ENCODE results near the gene IP6K2. TPM values are rescaled to one million over a fixed set of nuclear protein-coding genes. Genes with fewer than 3 reads are reported as not detected.

Gene IP6K2
- total RNA-seq, 1 donor from 2014 or later, result 58.4 TPM

DNA sequence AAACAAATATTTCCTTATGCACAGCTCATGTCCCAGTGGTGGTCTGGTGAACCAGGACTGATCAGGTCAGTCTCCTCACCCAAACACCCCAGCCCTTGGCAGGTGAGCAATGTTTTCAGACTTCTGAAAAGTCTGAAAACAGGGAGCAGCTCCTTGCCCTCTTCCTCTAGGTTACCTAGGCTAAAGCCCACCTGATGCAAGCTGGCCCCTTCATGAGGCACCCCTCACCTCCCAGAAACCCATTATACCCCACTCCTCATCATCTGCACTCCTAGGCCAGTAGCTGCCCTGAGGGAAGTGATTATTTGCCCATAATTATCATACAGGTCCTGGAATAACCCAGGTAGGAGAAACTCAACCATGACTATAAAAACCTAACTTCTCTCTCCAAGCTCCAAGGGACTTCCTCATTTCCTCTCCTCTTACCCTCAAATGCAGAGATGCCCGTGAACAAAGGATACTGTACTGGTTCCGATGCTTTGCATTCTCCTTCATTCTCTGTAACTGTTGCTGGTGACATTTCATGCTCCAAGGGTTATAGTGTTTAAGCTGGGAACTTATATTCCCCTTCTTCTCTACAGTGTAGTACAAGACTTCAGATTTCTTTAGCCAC, 26.1 kb downstream of the IP6K2 start:
- H3K27me3 Mint-ChIP-seq, result no peaks in the 10 kb centered on the region
- peaks cover 49% of the 10 kb centered on the region for H3K36me3 Mint-ChIP-seq (ENCODE audit: low read depth)
- peaks cover 9% of the 10 kb centered on the region for H3K4me1 Mint-ChIP-seq
- H3K9me3 Mint-ChIP-seq, result no peaks in the 10 kb centered on the region
- no peak for DNase-seq
- H3K27ac Mint-ChIP-seq, result no peak overlapping the region
- intact Hi-C loops (cut with micrococcal nuclease), result no loop called here
- no peak overlapping the region for H3K4me3 Mint-ChIP-seq

- H3K9me3 Mint-ChIP-seq, result no peaks in the 10 kb centered on the region
- intact Hi-C loops (cut with micrococcal nuclease), result no loop called here
- H3K27me3 Mint-ChIP-seq, result no peaks in the 10 kb centered on the region
- no peak for DNase-seq
- H3K27ac Mint-ChIP-seq, result no peak overlapping the region
- peaks cover 15% of the 10 kb centered on the region for H3K4me1 Mint-ChIP-seq
- peaks cover 41% of the 10 kb centered on the region for H3K36me3 Mint-ChIP-seq (ENCODE audit: low read depth)
- H3K4me3 Mint-ChIP-seq, result no peak overlapping the region
Measured at GRCh38 chr3:48689384-48689783, 27.6 kb downstream of the IP6K2 start.

- H3K27me3 Mint-ChIP-seq, result no peaks in the 10 kb centered on the region
- no peak overlapping the region for H3K27ac Mint-ChIP-seq
- H3K36me3 Mint-ChIP-seq (ENCODE audit: low read depth), result peaks cover 43% of the 10 kb centered on the region
- intact Hi-C loops (cut with micrococcal nuclease), result no loop called here
- peaks cover 19% of the 10 kb centered on the region for H3K4me1 Mint-ChIP-seq
- no peaks in the 10 kb centered on the region for H3K9me3 Mint-ChIP-seq
- no peak for DNase-seq
- H3K4me3 Mint-ChIP-seq, result no peak overlapping the region
Measured at GRCh38 chr3:48688737-48689075, 28.3 kb downstream of the IP6K2 start.

DNA sequence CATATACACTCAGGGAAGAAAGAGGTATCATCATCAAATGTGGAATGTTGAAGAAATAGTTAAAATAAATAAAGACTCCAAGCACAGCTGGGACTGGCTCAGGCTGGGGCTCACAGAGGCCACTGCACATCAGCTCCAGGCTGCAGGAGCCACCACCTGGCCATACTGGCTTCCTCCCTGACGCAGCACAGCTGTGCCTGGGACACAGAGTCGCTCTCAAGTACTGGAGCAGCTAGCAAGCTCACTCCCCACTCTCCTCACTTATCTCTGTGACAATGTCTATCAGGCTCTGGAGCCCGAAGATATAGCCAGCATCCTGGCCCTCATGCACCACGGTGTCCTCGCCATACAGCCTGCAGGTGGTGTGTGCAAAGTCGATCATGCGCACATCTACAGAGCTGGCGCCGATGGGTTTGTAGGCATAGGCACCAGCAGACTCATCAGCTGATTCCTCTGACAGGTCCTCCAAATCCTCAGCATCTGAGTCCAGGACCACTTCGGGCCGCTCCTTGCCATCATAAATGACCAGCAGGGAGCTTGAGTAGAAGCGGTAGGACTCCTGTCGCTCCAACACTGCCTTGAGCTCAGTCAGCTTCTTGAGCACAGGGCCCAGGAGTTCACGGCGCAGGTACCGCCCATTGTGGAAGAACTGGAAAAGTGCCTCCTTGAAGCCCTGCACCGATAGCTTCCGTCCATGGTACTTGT, 28.8 kb downstream of the IP6K2 start:
- no peak for DNase-seq
- peaks cover 21% of the 10 kb centered on the region for H3K4me1 Mint-ChIP-seq
- H3K36me3 Mint-ChIP-seq (ENCODE audit: low read depth), result peaks cover 42% of the 10 kb centered on the region
- H3K9me3 Mint-ChIP-seq, result no peaks in the 10 kb centered on the region
- no peak overlapping the region for H3K4me3 Mint-ChIP-seq
- H3K27ac Mint-ChIP-seq, result no peak overlapping the region
- no peaks in the 10 kb centered on the region for H3K27me3 Mint-ChIP-seq
- intact Hi-C loops (cut with micrococcal nuclease), result no loop called here

- DNase-seq, result no peak
- Mint-ChIP-seq H3K36me3 (ENCODE audit: low read depth) (peaks cover 40% of the 10 kb centered on the region), H3K27ac (no peak overlapping the region), H3K27me3 (no peaks in the 10 kb centered on the region), H3K9me3 (no peaks in the 10 kb centered on the region), H3K4me1 (peaks cover 21% of the 10 kb centered on the region), H3K4me3 (no peak overlapping the region)
- intact Hi-C loops (cut with micrococcal nuclease), result no loop called here
Measured at GRCh38 chr3:48687220-48687678, 29.8 kb downstream of the IP6K2 start.

GRCh38 chr3:48686538-48687219, 30.3 kb downstream of the IP6K2 start:
- Mint-ChIP-seq H3K27me3 (no peaks in the 10 kb centered on the region), H3K27ac (peak overlapping the region; percentile 78), H3K9me3 (no peaks in the 10 kb centered on the region), H3K4me1 (peaks cover 21% of the 10 kb centered on the region), H3K36me3 (ENCODE audit: low read depth) (peaks cover 42% of the 10 kb centered on the region), H3K4me3 (peak overlapping the region; percentile 94)
- DNase-seq, result no peak
- intact Hi-C loops (cut with micrococcal nuclease), result no loop called here

- Mint-ChIP-seq H3K27me3 (no peaks in the 10 kb centered on the region), H3K36me3 (ENCODE audit: low read depth) (peaks cover 43% of the 10 kb centered on the region), H3K4me3 (peak within 1 kb of the TSS; percentile 94), H3K27ac (peak within 1 kb of the TSS; percentile 93), H3K4me1 (peaks cover 23% of the 10 kb centered on the region), H3K9me3 (no peaks in the 10 kb centered on the region)
- intact Hi-C loops (cut with micrococcal nuclease), result no loop called here
- peak; percentile 96 for DNase-seq
Measured at GRCh38 chr3:48685603-48686511, 31.2 kb downstream of the IP6K2 start, which contains the start of gene NCKIPSD. Gene NCKIPSD, minus strand, starts transcription at chr3:48685915. Its CDS starts 108 bp downstream, at chr3:48685807.

- intact Hi-C loops (cut with micrococcal nuclease), result no loop called here
- Mint-ChIP-seq H3K9me3 (no peaks in the 10 kb centered on the region), H3K36me3 (ENCODE audit: low read depth) (peaks cover 48% of the 10 kb centered on the region), H3K4me3 (peak overlapping the region; percentile 94), H3K27me3 (no peaks in the 10 kb centered on the region), H3K4me1 (peaks cover 29% of the 10 kb centered on the region), H3K27ac (peak overlapping the region; percentile 85)
- no peak for DNase-seq
Measured at GRCh38 chr3:48685293-48685602, 31.8 kb downstream of the IP6K2 start.

- peak; percentile 68 for DNase-seq
- peak overlapping the region; percentile 94 for H3K4me3 Mint-ChIP-seq
- intact Hi-C loops (cut with micrococcal nuclease), result no loop called here
Measured at GRCh38 chr3:48684480-48685143, 32.4 kb downstream of the IP6K2 start.

GRCh38 chr3:48684054-48684349, 33.0 kb downstream of the IP6K2 start:
- Mint-ChIP-seq H3K27ac (peak overlapping the region; percentile 36), H3K9me3 (no peaks in the 10 kb centered on the region), H3K4me1 (peaks cover 29% of the 10 kb centered on the region), H3K4me3 (peak overlapping the region; percentile 94), H3K36me3 (ENCODE audit: low read depth) (peaks cover 50% of the 10 kb centered on the region), H3K27me3 (no peaks in the 10 kb centered on the region)
- intact Hi-C loops (cut with micrococcal nuclease), result no loop called here
- no peak for DNase-seq

More at GRCh38 chr3:48684480-48685143, 32.4 kb downstream of the IP6K2 start:
- Mint-ChIP-seq H3K27me3 (no peaks in the 10 kb centered on the region), H3K4me1 (peaks cover 29% of the 10 kb centered on the region), H3K36me3 (ENCODE audit: low read depth) (peaks cover 49% of the 10 kb centered on the region), H3K27ac (peak overlapping the region; percentile 93), H3K9me3 (no peaks in the 10 kb centered on the region)

DNA sequence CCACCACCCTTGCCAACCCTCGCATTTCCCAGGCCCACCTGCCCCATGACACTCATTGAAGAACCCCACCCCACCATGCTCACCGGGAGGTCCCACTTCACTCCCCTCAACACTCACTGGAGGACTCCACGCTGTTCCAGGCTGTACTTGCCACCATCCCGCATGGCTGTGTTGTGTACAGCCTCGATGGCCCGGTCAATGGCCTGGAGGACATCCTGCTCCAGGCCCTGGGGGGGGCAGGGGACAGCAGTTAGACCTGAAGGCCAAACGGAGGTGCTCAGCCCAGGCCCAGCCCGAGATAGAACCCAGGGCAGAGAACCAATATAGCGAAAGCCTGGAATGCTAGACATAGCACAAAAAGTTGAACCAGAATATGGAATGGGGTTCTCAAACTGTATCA, 34.2 kb downstream of the IP6K2 start:
- Mint-ChIP-seq H3K27ac (no peak overlapping the region), H3K27me3 (no peaks in the 10 kb centered on the region), H3K4me3 (no peak overlapping the region), H3K4me1 (peaks cover 29% of the 10 kb centered on the region), H3K9me3 (no peaks in the 10 kb centered on the region), H3K36me3 (ENCODE audit: low read depth) (peaks cover 53% of the 10 kb centered on the region)
- intact Hi-C loops (cut with micrococcal nuclease), result no loop called here
- DNase-seq, result no peak

DNA sequence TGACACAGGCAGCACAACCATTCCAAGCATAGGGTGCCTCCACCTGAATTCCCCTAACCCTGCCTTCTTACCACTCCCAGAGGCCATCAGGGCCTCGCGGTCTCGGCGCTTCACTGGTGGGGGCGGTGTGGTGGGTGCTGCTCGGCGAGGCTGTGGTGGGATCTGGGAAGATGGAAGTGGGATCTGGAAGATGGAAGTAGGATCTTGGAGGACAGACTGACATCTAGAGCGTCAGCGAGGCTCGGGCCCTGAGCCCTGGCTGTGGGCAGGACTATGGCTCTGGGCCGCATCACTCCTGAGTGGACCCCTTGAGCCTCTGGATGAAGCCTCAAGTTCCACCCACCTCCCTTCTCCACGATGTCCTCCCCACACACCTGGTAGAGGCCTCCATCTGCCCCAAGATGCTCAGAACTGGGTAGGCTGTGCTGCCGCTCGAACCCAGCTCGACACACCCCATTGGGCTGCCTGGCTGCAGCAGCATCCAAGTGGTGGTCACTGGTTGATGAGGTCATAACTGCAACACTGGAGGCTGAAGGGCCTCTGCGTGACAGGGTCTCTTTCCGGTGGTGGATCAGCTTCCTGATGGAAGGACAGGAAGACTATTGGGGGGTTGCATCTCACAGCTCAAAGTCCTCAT, 34.9 kb downstream of the IP6K2 start:
- no peak overlapping the region for H3K4me3 Mint-ChIP-seq
- intact Hi-C loops (cut with micrococcal nuclease), result no loop called here
- H3K27ac Mint-ChIP-seq, result no peak overlapping the region
- no peak for DNase-seq
- H3K9me3 Mint-ChIP-seq, result no peaks in the 10 kb centered on the region
- H3K4me1 Mint-ChIP-seq, result peaks cover 29% of the 10 kb centered on the region
- H3K27me3 Mint-ChIP-seq, result no peaks in the 10 kb centered on the region
- peaks cover 54% of the 10 kb centered on the region for H3K36me3 Mint-ChIP-seq (ENCODE audit: low read depth)

GRCh38 chr3:48681541-48681880, 35.5 kb downstream of the IP6K2 start:
- Mint-ChIP-seq H3K9me3 (no peaks in the 10 kb centered on the region), H3K4me1 (peaks cover 27% of the 10 kb centered on the region), H3K27ac (no peak overlapping the region), H3K27me3 (no peaks in the 10 kb centered on the region), H3K36me3 (ENCODE audit: low read depth) (peaks cover 53% of the 10 kb centered on the region), H3K4me3 (no peak overlapping the region)
- intact Hi-C loops (cut with micrococcal nuclease), result no loop called here
- DNase-seq, result no peak
